SK-N-SH (cell line): ENCODE data around the gene CLASP1.

Source experiments
- EP300 ChIP-seq, 2 experiments: IDR thresholded peaks; 2 replicates each; pipeline versions ENCODE4 v1.4.0 to v1.6.1; 2012; ENCODE audit warnings: borderline replicate concordance in 1 of 2, low read depth in 1 of 2, low read length in 1 of 2
- EZH2phosphoT487 ChIP-seq: fragments of 200-600 bp; sonication (generic); IDR thresholded peaks from 2 replicates; pipeline ENCODE4 v1.6.1; 2017; ENCODE audit warnings: low read depth, mixed run types, mild to moderate bottlenecking, antibody characterized with exemption, moderate library complexity, borderline replicate concordance
- FOXJ3 ChIP-seq: sonication (generic); formaldehyde crosslinking; IDR thresholded peaks from 2 replicates; pipeline ENCODE4 v1.5.1; 2020; ENCODE audit warnings: mild to moderate bottlenecking, missing genetic modification reagents
- GABPA ChIP-seq: IDR thresholded peaks from 2 replicates; pipeline ENCODE4 v1.4.0; 2012; ENCODE audit warnings: low read depth, mild to moderate bottlenecking
- JUND ChIP-seq: IDR thresholded peaks from 2 replicates; pipeline ENCODE4 v1.4.0; 2012
- POLR2AphosphoS5 ChIP-seq: IDR thresholded peaks from 2 replicates; pipeline ENCODE4 v1.6.1; 2012; ENCODE audit warnings: low read depth, low read length
- RAD21 ChIP-seq: IDR thresholded peaks from 2 replicates; pipeline ENCODE4 v1.6.1; 2012; ENCODE audit warnings: mild to moderate bottlenecking, low read length
- REST ChIP-seq: IDR thresholded peaks from 2 replicates; pipeline ENCODE4 v1.6.1; 2012; ENCODE audit warnings: mild to moderate bottlenecking, low read depth, low read length, moderate library complexity
- RFX5 ChIP-seq: IDR thresholded peaks from 2 replicates; pipeline ENCODE4 v1.6.1; 2012; ENCODE audit warnings: mild to moderate bottlenecking, improper control_type of control experiment, low read length
- SIN3A ChIP-seq: IDR thresholded peaks from 2 replicates; pipeline ENCODE4 v1.6.1; 2012; ENCODE audit warnings: low read depth, mild to moderate bottlenecking, low read length, moderate library complexity, borderline replicate concordance
- SMC3 ChIP-seq: IDR thresholded peaks from 2 replicates; pipeline ENCODE4 v1.6.1; 2012; ENCODE audit warnings: low read depth, low read length, improper control_type of control experiment
- TEAD4 ChIP-seq: IDR thresholded peaks from 2 replicates; pipeline ENCODE4 v1.4.0; 2012; ENCODE audit warnings: mild to moderate bottlenecking, borderline replicate concordance; ENCODE audit not compliant: insufficient read depth
- USF2 ChIP-seq: fragments of 150-350 bp; IDR thresholded peaks from 2 replicates; pipeline ENCODE4 v1.6.1; 2017; ENCODE audit warnings: antibody characterized with exemption, low read length, low read depth, borderline replicate concordance
- TF ChIP-seq, protein P1 (sequence below): fragments of 200-600 bp; sonication (generic); IDR thresholded peaks from 2 replicates; pipeline ENCODE4 v1.6.1; 2017; ENCODE audit warnings: antibody characterized with exemption, mild to moderate bottlenecking, moderate library complexity

- TF ChIP-seq FOXJ3 (CRISPR knock-in tag) (no peak), JUND (no peak), EP300 (IDR thresholded peaks at IDR 0.05; ENCODE audit: borderline replicate concordance in 1 of 2, low read depth in 1 of 2, low read length in 1 of 2) (no peak), TEAD4 (no peak), POLR2AphosphoS5 (no peak), REST (no peak), SIN3A (no peak), RAD21 (no peak), GABPA (no peak), RFX5 (no peak), USF2 (no peak), EZH2phosphoT487 (no peak), SMC3 (no peak)
- TF ChIP-seq, protein P1, sequence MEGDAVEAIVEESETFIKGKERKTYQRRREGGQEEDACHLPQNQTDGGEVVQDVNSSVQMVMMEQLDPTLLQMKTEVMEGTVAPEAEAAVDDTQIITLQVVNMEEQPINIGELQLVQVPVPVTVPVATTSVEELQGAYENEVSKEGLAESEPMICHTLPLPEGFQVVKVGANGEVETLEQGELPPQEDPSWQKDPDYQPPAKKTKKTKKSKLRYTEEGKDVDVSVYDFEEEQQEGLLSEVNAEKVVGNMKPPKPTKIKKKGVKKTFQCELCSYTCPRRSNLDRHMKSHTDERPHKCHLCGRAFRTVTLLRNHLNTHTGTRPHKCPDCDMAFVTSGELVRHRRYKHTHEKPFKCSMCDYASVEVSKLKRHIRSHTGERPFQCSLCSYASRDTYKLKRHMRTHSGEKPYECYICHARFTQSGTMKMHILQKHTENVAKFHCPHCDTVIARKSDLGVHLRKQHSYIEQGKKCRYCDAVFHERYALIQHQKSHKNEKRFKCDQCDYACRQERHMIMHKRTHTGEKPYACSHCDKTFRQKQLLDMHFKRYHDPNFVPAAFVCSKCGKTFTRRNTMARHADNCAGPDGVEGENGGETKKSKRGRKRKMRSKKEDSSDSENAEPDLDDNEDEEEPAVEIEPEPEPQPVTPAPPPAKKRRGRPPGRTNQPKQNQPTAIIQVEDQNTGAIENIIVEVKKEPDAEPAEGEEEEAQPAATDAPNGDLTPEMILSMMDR = no peak
Observed at GRCh38 chr2:121659933-121660332, 10.7 kb upstream of the CLASP1 start.
